ENCODE results near the gene TCN1. TPM values are rescaled to one million over a fixed set of nuclear protein-coding genes. Genes with fewer than 3 reads are reported as not detected.

The TCN1 gene
- total RNA-seq, 4 donors from 2014 or later: not detected

DNA sequence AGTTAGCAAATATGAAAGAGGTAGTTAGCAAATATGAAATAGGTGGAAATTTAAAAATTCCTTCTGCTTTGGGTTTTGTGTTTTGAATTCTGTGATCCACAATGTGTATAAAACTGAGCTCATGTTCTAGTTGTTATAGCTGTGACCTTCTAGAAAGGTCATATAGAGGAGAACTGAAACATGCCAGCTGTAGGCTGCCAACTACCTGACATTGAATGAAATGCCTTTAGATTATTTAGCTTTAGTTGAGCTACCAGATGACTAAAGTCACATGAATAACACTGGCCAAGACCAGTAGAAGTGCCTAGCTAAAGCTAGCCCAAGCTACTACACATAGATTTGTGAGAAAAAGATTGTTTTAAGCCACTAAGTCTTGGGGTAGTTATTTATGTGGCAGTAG lies 5.8 kb upstream of the TCN1 start:
- TF ChIP-seq POLR2A (IDR thresholded peaks at IDR 0.05) (no peak), CTCF (IDR thresholded peaks at IDR 0.05) (no peak)
- no peak for DNase-seq
- intact Hi-C loops (cut with DNase I): no loop called here
- Histone ChIP-seq H3K36me3 (no peaks in the 10 kb centered on the region), H3K4me1 (no peaks in the 10 kb centered on the region), H3K27me3 (no peaks in the 10 kb centered on the region), H3K4me3 (replicated peaks in 1 of 3) (no peak overlapping the region), H3K9me3 (no peaks in the 10 kb centered on the region), H3K27ac (no peak overlapping the region)

GRCh38 chr11:59867946-59868345 lies 1.7 kb upstream of the TCN1 start:
- whole genome bisulfite sequencing, 2 donors: 91 to 95% methylated on average over 2 of the region's 2 CpGs
- no peak overlapping the region for H3K27ac ChIP-seq
- H3K36me3 ChIP-seq: no peaks in the 10 kb centered on the region
- TF ChIP-seq POLR2A (IDR thresholded peaks at IDR 0.05) (no peak), CTCF (IDR thresholded peaks at IDR 0.05) (no peak)
- H3K9me3 ChIP-seq: no peaks in the 10 kb centered on the region
- intact Hi-C loops (cut with DNase I): no loop called here
- DNase-seq: no peak
- no peak overlapping the region for H3K4me3 ChIP-seq (replicated peaks in 1 of 3)
- no peaks in the 10 kb centered on the region for H3K4me1 ChIP-seq
- no peaks in the 10 kb centered on the region for H3K27me3 ChIP-seq

- intact Hi-C loops (cut with DNase I): no loop called here
- TF ChIP-seq CTCF (IDR thresholded peaks at IDR 0.05) (no peak), POLR2A (IDR thresholded peaks at IDR 0.05) (no peak)
- no peaks in the 10 kb centered on the region for H3K36me3 ChIP-seq
- WGBS, 2 donors: 69 to 93% methylated on average over 1 of the region's 1 CpG
- no peaks in the 10 kb centered on the region for H3K4me1 ChIP-seq
- no peak overlapping the region for H3K27ac ChIP-seq
- no peak for DNase-seq
- H3K4me3 ChIP-seq (replicated peaks in 1 of 3): no peak overlapping the region
- no peaks in the 10 kb centered on the region for H3K9me3 ChIP-seq
- H3K27me3 ChIP-seq: no peaks in the 10 kb centered on the region
These were observed 549 bp upstream of the TCN1 start for GRCh38 chr11:59866836-59867235.

- 73 to 77% methylated on average over 1 of the region's 1 CpG for WGBS, 2 donors
- H3K4me1 ChIP-seq: no peaks in the 10 kb centered on the region
- no peak overlapping the region for H3K4me3 ChIP-seq (replicated peaks in 1 of 3)
- intact Hi-C loops (cut with DNase I): no loop called here
- no peak for DNase-seq
- no peak overlapping the region for H3K27ac ChIP-seq
- no peaks in the 10 kb centered on the region for H3K9me3 ChIP-seq
- H3K27me3 ChIP-seq: no peaks in the 10 kb centered on the region
- H3K36me3 ChIP-seq: no peaks in the 10 kb centered on the region
- TF ChIP-seq POLR2A (IDR thresholded peaks at IDR 0.05): no peak
- TF ChIP-seq CTCF (IDR thresholded peaks at IDR 0.05): no peak
These were observed 1.3 kb downstream of the TCN1 start for GRCh38 chr11:59865031-59865430.

DNA sequence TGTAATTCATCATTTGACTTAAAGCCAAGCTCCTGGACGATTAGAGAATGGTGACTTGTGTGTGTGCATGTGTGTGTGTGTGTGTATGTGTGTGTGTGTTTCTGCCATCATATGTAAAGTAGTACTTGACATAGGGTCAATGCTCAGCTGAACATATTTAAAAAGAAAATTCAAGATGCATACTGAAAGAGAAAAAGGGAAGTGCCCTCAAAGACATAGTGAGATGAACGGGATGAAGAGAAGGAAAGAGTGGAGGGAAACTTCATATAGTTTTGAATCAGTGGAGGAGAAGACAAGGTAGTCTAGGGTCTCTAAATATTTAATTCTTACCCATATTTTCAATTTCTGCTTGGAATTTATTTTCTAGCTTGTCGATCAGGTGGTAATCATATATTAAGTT lies 4.0 kb downstream of the TCN1 start:
- H3K27ac ChIP-seq: no peak overlapping the region
- no peak overlapping the region for H3K4me3 ChIP-seq (replicated peaks in 1 of 3)
- H3K27me3 ChIP-seq: no peaks in the 10 kb centered on the region
- no peaks in the 10 kb centered on the region for H3K4me1 ChIP-seq
- WGBS, 2 donors: 72 to 76% methylated on average over 3 of the region's 3 CpGs
- no peak for DNase-seq
- intact Hi-C loops (cut with DNase I): no loop called here
- no peaks in the 10 kb centered on the region for H3K36me3 ChIP-seq
- TF ChIP-seq CTCF (IDR thresholded peaks at IDR 0.05): no peak
- TF ChIP-seq POLR2A (IDR thresholded peaks at IDR 0.05): no peak
- no peaks in the 10 kb centered on the region for H3K9me3 ChIP-seq
